Measurements from ENCODE around the gene FBXL2. TPM values are rescaled to one million over a fixed set of nuclear protein-coding genes. Genes with fewer than 3 reads are reported as not detected.
"Not testable (repeated sequence)": the region's sequence is repeated elsewhere in the genome, so short reads cannot be mapped to it uniquely, and the experiment has no call there.

FBXL2 gene
- total RNA-seq, 6 experiments from 2014 or later: 8.1 to 12.2 (median 10.3) TPM

GRCh38 chr3:33334364-33334763, 57.1 kb downstream of the FBXL2 start:
- Mint-ChIP-seq H3K36me3 (ENCODE audit: low read depth) (peaks cover 27% of the 10 kb centered on the region), H3K27me3 (ENCODE audit: insufficient read depth) (peaks cover 2% of the 10 kb centered on the region; the same call in 1 of the 2 replicates), H3K4me1 (ENCODE audit: low read depth) (peaks cover 16% of the 10 kb centered on the region), H3K4me3 (no peak overlapping the region), H3K9me3 (peaks cover 16% of the 10 kb centered on the region), H3K27ac (no peak overlapping the region)
- TF ChIP-seq CTCF (IDR thresholded peaks at IDR 0.05): no peak
- no peak for DNase-seq

- peaks cover 13% of the 10 kb centered on the region for H3K36me3 Mint-ChIP-seq (ENCODE audit: low read depth)
- peak overlapping the region; percentile 19; the same call in 1 of the 2 replicates for H3K27ac Mint-ChIP-seq
- H3K27me3 Mint-ChIP-seq (ENCODE audit: insufficient read depth); H3K9me3 Mint-ChIP-seq; H3K4me1 Mint-ChIP-seq (ENCODE audit: low read depth); DNase-seq; H3K4me3 Mint-ChIP-seq: not testable (repeated sequence)
These were observed 61.8 kb downstream of the FBXL2 start for GRCh38 chr3:33338936-33339465.

- Mint-ChIP-seq H3K4me1 (ENCODE audit: low read depth) (peaks cover 9% of the 10 kb centered on the region; the same call in 1 of the 2 replicates), H3K27ac (no peak overlapping the region), H3K36me3 (ENCODE audit: low read depth) (peaks cover 6% of the 10 kb centered on the region; the same call in 1 of the 2 replicates), H3K4me3 (no peak overlapping the region), H3K27me3 (ENCODE audit: insufficient read depth) (no peaks in the 10 kb centered on the region), H3K9me3 (peaks cover under 1% of the 10 kb centered on the region; the same call in 1 of the 2 replicates)
- no peak for TF ChIP-seq CTCF (IDR thresholded peaks at IDR 0.05)
- no peak for DNase-seq
These were observed 62.5 kb downstream of the FBXL2 start for GRCh38 chr3:33339758-33340157.

GRCh38 chr3:33355611-33356010, 78.4 kb downstream of the FBXL2 start:
- Mint-ChIP-seq H3K9me3 (no peaks in the 10 kb centered on the region), H3K27me3 (ENCODE audit: insufficient read depth) (no peaks in the 10 kb centered on the region), H3K4me1 (ENCODE audit: low read depth) (peaks cover 32% of the 10 kb centered on the region), H3K27ac (no peak overlapping the region), H3K36me3 (ENCODE audit: low read depth) (peaks cover 11% of the 10 kb centered on the region), H3K4me3 (no peak overlapping the region)
- no peak for TF ChIP-seq CTCF (IDR thresholded peaks at IDR 0.05)
- DNase-seq: no peak

- peaks cover 46% of the 10 kb centered on the region for H3K4me1 Mint-ChIP-seq (ENCODE audit: low read depth)
- H3K9me3 Mint-ChIP-seq: no peaks in the 10 kb centered on the region
- H3K27me3 Mint-ChIP-seq (ENCODE audit: insufficient read depth): no peaks in the 10 kb centered on the region
- H3K27ac Mint-ChIP-seq: no peak overlapping the region
- no peak overlapping the region for H3K4me3 Mint-ChIP-seq
- no peak for DNase-seq
- TF ChIP-seq CTCF (IDR thresholded peaks at IDR 0.05): no peak
- peaks cover 15% of the 10 kb centered on the region for H3K36me3 Mint-ChIP-seq (ENCODE audit: low read depth)
These were observed 81.0 kb downstream of the FBXL2 start for GRCh38 chr3:33358172-33358781.

- Mint-ChIP-seq H3K4me1 (ENCODE audit: low read depth) (peaks cover 64% of the 10 kb centered on the region), H3K9me3 (no peaks in the 10 kb centered on the region), H3K27ac (peak overlapping the region; percentile 87), H3K27me3 (ENCODE audit: insufficient read depth) (no peaks in the 10 kb centered on the region), H3K4me3 (peak overlapping the region; percentile 63), H3K36me3 (ENCODE audit: low read depth) (peaks cover 22% of the 10 kb centered on the region)
- peak; percentile 84 for DNase-seq
- TF ChIP-seq CTCF (IDR thresholded peaks at IDR 0.05): no peak
These were observed 83.0 kb downstream of the FBXL2 start for GRCh38 chr3:33360136-33360825.

All from HFFc6 (cell line).